ENCODE measurements around the gene PEAK1.

PEAK1 gene

DNA sequence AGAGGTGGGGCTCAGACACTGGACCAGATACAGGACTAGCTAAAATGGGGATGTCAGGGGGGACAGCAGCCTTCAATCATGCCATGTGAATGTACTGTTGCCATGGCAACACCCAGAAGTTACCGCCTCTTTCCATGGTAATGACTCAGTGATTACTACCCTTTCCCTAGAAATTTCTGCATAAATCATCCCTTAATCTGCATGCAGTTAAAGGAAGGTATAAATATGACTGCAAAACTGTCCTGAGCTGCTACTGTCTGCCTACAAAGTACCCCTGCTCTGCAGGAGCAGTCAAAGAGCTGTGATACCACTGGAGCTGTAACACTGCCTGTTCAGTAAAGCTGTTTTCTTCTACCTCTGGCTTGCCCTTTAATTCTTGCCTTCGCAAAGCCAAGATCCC is 168.2 kb downstream of the PEAK1 start:
- in situ Hi-C loops (cut with HindIII; ENCODE audit: low sequenced_read_pairs): no loop called here

DNA sequence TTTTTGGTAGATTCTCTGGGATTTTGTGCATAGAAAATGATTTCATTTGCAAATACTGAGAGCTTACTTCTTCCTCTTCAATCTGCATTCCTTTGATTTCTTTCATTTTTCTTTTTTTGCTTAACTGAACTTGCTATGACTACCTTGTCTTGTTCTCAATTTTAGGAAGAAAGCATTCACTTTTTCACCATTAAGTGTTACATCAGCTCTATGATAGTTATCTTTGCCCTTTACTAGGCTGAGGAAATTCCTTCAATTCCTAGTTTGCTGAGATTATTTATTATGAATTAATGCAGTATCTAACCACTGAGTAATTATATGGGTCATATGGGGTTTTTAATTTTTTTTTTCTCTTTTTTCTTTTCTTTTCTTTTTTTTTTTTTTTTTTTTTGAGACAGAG is 172.8 kb downstream of the PEAK1 start:
- in situ Hi-C loops (cut with HindIII; ENCODE audit: low sequenced_read_pairs): no loop called here

- in situ Hi-C loops (cut with HindIII; ENCODE audit: low sequenced_read_pairs): no loop called here
Measured at GRCh38 chr15:77243716-77244401, 176.0 kb downstream of the PEAK1 start.

DNA sequence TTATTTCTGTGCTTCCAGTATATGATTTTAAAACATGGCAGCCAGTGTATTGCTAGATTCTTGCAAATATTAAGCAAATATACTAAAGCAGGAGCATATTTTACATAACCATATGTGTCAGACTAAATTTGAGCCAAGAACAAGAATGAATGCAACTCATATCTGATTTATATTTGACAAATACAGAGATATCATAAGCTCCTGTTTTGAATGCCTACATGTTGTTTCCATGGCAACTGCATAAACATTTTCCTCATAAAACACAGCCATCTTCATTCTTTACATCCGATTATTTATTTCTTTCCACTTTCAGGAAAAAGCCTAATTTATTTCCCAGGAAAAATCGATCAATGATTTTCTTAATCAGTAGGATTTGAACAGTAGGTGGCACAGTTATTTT is 176.8 kb downstream of the PEAK1 start:
- in situ Hi-C loops (cut with HindIII; ENCODE audit: low sequenced_read_pairs): no loop called here

- in situ Hi-C loops (cut with HindIII; ENCODE audit: low sequenced_read_pairs): no loop called here
Measured at GRCh38 chr15:77239882-77240608, 179.9 kb downstream of the PEAK1 start.

DNA sequence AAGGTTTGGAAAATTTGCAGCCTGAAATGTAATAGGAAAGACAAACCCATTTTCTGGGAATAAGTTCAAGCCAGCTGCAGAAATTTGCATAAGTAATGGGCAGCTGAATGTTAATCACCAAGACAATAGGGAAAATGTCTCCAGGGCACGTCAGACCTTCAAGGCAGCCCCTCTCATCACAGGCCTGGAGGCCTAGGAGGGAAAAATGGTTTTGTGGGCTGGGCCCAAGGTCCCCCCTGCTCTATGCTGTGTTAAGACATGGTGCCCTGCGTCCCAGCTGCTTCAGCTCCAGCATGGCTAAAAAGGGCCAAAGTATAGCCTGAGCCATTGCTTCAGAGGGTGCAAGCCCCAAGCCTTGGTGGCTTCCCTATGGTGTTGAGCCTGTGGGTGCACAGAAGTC is 184.3 kb downstream of the PEAK1 start:
- in situ Hi-C loops (cut with HindIII; ENCODE audit: low sequenced_read_pairs): no loop called here

DNA sequence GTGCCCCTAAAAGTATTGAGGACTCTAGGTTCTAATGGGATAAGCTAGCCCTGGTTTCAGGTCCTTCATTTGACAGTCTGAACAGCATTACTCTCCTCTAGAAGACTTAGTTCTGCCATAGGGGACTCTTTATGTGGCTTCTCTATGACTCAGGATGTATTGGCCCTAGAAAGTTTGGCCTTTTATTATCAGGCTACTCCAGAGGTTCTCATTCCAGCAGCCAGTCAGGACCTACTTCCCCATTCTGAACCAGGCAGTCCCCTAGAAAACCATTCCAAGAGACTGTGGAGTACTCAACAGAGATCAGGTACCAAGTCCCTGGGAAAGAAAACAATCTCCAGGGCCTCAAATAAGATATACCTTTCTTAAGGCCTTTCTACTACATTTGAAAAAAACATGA is 191.1 kb downstream of the PEAK1 start:
- in situ Hi-C loops (cut with HindIII; ENCODE audit: low sequenced_read_pairs): no loop called here

DNA sequence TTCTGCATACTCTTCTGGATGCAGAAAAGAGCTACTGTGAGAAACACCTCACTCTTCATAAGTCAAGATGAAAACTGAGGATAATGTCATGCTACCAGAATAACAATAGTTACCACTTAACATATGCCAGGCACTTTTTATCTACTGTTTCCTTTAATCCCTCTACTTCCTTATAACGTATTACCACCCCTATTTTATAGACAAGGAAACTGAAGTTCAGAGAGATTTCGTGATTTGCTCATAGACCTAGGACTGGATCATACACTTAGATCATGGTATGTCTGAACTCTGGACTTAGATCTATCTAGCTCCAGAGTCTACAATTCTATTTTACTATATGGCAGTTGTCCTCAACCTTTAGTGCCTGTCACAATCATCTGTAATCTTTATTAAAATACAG is 193.3 kb downstream of the PEAK1 start:
- in situ Hi-C loops (cut with HindIII; ENCODE audit: low sequenced_read_pairs): no loop called here

GRCh38 chr15:77225646-77226045 is 194.3 kb downstream of the PEAK1 start:
- in situ Hi-C loops (cut with HindIII; ENCODE audit: low sequenced_read_pairs): no loop called here

DNA sequence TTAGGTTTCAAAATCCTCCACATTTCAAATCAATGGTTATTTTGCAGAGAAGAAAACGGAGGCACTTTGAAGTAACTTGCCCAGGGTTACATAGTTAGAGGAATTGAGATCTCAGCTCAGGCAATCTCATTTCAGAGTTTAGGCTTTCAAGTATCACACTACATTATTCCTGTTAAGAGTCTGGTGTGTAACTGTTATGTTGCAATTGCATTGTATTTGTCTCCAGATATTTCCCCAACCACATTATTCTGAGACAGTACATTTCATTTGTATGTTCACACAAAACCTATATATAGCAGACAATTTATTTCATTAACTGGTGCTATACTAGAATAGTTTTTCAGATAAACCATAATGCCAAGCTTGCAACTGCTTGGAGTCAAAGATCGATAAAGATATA is 194.8 kb downstream of the PEAK1 start:
- in situ Hi-C loops (cut with HindIII; ENCODE audit: low sequenced_read_pairs): no loop called here

DNA sequence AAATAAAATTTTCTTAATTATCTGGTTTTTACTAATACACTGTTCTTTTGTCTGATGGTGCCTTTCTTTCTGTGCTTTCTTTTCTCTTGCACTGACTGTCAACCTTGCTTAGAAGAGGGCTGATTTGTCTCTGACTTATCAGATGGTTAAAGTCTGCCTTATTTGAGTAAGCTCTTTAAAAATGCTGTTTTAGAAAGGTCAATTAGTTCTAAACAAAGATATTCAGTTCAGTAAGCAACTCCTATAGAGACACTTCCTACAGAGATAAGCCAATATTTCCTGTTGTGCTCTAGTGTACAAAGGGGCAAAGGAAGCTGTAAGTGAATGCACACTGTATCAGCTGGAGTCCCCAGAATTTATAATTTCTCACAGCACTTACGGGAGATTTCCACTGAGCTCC is 195.6 kb downstream of the PEAK1 start:
- in situ Hi-C loops (cut with HindIII; ENCODE audit: low sequenced_read_pairs): loop anchor here (25.0 kb wide), 1 partner anchor 313 kb away; no protein-coding TSS in a partner anchor

DNA sequence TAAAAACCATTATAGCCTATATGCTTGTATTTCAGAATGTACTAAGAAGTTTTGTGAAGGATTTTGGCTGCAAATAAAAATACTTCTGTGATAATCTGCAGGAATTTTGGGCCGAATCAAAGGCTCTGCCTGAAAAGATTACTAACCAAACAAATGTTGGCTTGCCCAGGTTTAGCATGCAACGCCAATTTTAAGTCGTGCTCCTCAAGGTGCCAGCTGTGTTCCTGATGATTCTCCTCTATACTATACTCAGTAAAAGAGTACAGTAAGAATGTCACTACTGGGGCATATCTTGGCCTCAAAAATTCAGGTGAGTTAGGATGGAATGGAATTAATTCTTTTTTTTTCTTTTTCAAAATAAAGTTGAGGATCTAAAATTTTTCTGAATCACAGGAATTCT is 198.2 kb downstream of the PEAK1 start:
- in situ Hi-C loops (cut with HindIII; ENCODE audit: low sequenced_read_pairs): loop anchor here (25.0 kb wide), 1 partner anchor 316 kb away; no protein-coding TSS in a partner anchor

DNA sequence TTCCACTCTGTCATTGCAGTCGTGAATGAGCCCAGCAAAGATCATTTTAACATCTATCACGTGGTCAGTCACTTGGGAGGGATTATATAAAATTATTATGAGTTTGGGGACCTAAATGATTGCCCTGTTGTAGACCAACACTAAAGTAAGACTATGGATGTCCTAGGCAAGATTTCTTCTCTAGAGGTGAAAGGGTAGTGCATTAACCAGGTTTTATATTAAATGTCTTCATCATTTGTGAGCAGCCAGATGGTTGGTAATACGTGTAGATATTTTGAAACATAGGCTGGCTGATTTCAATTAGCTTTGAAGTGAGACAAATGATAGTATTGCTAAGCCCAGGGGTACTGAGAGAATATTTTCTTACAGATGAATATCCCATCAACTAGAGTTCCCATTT is 198.7 kb downstream of the PEAK1 start:
- in situ Hi-C loops (cut with HindIII; ENCODE audit: low sequenced_read_pairs): loop anchor here (25.0 kb wide), 1 partner anchor 316 kb away; no protein-coding TSS in a partner anchor

DNA sequence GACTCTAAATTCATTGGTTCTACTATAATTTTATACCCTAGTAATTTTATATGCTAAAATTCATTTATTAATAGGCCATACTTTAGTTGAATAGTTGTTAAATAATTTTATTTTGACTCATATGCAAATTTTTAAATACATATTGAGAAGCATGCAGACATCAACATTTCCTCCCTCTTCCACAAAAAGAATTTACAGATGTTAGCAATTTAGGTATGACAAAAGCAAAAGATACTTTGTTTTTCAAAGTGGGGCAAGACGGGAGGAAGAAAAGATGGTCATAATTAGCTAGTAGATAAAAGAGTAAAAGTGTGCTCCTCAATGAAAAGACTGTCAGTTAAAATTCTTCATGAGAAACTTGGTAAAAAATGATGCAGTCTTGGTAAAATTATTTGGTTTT is 200.1 kb downstream of the PEAK1 start:
- in situ Hi-C loops (cut with HindIII; ENCODE audit: low sequenced_read_pairs): loop anchor here (25.0 kb wide), 1 partner anchor 317 kb away; no protein-coding TSS in a partner anchor

GRCh38 chr15:77209221-77209620 is 210.7 kb downstream of the PEAK1 start:
- in situ Hi-C loops (cut with HindIII; ENCODE audit: low sequenced_read_pairs): loop anchor here (25.0 kb wide), 1 partner anchor 328 kb away; no protein-coding TSS in a partner anchor

- in situ Hi-C loops (cut with HindIII; ENCODE audit: low sequenced_read_pairs): loop anchor here (25.0 kb wide), 1 partner anchor 329 kb away; no protein-coding TSS in a partner anchor
Measured at GRCh38 chr15:77208241-77208640, 211.7 kb downstream of the PEAK1 start.

DNA sequence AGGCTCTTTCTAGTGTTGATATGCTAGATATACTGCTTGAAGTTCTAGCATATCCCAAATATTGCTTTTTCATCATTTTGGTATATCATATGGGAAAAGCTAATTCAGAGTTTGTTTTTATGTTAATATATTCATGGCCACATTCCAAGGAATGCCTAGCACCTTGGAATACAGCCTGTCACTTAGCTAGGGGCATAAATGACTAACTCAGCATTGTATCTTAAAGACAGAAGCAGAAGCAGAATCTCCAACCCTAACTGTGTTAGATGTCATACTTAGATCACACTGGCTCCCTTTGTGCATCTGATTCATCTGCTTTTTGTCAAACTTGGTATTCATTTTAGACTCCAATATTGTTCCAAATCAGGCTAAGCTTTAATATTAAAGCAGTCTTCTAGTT is 218.2 kb downstream of the PEAK1 start:
- in situ Hi-C loops (cut with HindIII; ENCODE audit: low sequenced_read_pairs): loop anchor here (25.0 kb wide), 1 partner anchor 336 kb away; no protein-coding TSS in a partner anchor

DNA sequence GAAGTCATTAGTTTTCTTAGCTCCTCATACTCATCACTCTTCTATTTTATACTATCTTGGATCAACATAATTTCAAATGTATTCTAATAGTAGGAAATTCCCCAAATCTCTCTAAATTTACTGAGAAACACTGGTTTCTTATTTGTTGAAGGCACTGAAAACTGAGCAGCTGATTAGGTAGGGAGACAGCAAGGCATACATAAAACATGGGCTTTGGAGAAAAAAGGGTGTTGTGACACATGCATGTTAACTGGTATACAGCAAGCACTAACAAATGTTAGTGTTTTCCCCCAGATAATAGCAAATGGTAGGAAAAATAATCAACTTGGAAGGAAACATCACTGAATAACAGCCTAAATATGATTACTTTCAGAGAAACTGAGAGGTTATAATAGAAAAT is 223.5 kb downstream of the PEAK1 start:
- in situ Hi-C loops (cut with HindIII; ENCODE audit: low sequenced_read_pairs): no loop called here

- in situ Hi-C loops (cut with HindIII; ENCODE audit: low sequenced_read_pairs): no loop called here
Measured at GRCh38 chr15:77195586-77195985, 224.3 kb downstream of the PEAK1 start.

DNA sequence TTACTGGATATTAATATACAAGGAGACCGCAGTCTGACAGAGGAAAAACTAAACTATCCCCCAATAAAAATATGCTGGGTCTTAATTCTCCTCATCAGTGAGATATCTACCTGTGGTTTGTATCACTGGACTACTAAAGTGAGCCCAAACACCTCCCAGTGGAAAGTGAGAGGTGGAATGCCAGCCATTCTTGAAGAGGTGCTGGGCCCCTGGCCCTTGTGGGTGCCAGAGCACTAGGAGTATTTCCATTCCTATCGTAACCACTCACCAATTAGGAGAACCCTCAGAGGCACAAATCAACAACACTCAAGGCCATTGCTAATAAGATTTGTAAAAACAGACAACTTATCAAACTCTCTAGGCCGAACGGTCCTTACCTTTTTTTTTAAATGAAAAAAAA is 227.5 kb downstream of the PEAK1 start:
- in situ Hi-C loops (cut with HindIII; ENCODE audit: low sequenced_read_pairs): no loop called here

DNA sequence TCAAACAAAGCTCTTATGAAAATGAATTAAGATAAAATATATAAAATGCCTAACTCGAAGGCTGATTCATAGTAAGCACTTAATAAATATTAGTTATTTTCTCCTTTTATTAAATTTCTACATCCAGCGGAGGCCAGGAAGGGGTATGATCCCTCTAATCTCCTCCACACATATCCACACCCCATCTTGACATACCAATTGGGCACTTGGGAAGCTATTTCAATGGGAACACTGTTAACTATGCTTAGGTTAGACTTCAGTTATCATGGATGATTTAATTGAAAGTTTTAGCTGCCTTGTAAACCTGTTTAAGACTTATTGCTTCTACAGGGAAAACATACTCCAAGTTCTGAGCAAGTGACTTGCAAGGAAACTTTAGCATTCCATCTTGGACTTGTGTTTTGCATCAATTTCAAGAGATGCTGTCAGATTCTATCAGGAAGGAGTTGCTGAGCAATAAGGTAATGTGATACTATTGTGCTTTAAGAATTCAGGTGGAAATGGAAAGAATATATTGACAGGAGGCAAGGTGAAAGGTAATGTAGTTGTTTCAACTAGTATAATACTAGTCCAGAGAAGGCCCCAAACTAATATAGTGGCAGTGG is 228.6 kb downstream of the PEAK1 start:
- in situ Hi-C loops (cut with HindIII; ENCODE audit: low sequenced_read_pairs): no loop called here

Data from endothelial cell of hepatic sinusoid (primary cell).